HG02678 (cell line): ENCODE results near the gene SCAMP3.
"Not testable (repeated sequence)": the region's sequence is repeated elsewhere in the genome, so short reads cannot be mapped to it uniquely, and the experiment has no call there.

Experiments
- ATAC-seq: cut with Tn5 transposase; IDR thresholded peaks from one replicate; pipeline ENCODE4 v1.9.1; 2021; ENCODE audit warnings: mild to moderate bottlenecking, moderate library complexity; ENCODE audit not compliant: unreplicated experiment

The SCAMP3 gene

GRCh38 chr1:155261852-155262673 is at the start of gene SCAMP3:
SCAMP3 (minus strand) TSS chr1:155262360; CDS start chr1:155262151, 209 bp downstream.
- ATAC-seq, result peak; percentile 95

GRCh38 chr1:155309423-155310021 is 47.4 kb upstream of the SCAMP3 start:
- no peak for ATAC-seq

GRCh38 chr1:155308493-155309422 is 46.6 kb upstream of the SCAMP3 start, which contains the start of gene FDPS:
FDPS (plus strand) TSS chr1:155308866; CDS start chr1:155309790, 924 bp downstream.
- peak; percentile 93 for ATAC-seq

GRCh38 chr1:155307247-155307740 is 45.1 kb upstream of the SCAMP3 start:
- ATAC-seq, result no peak

- no peak for ATAC-seq
These were observed 43.8 kb upstream of the SCAMP3 start for GRCh38 chr1:155305881-155306391.

- ATAC-seq, result no peak
These were observed 42.5 kb upstream of the SCAMP3 start for GRCh38 chr1:155304558-155305063.

GRCh38 chr1:155301342-155301841 is 39.2 kb upstream of the SCAMP3 start, which contains the start of gene PKLR:
PKLR (minus strand) TSS chr1:155301438; CDS start chr1:155301395, 43 bp downstream.
- no peak for ATAC-seq

GRCh38 chr1:155300553-155301329 is 38.6 kb upstream of the SCAMP3 start:
- no peak for ATAC-seq

- ATAC-seq, result no peak
These were observed 37.9 kb upstream of the SCAMP3 start for GRCh38 chr1:155300024-155300423.

GRCh38 chr1:155297384-155297783 is 35.2 kb upstream of the SCAMP3 start:
- ATAC-seq, result no peak

- ATAC-seq, result no peak
These were observed 34.5 kb upstream of the SCAMP3 start for GRCh38 chr1:155296661-155297060.

- ATAC-seq, result no peak
These were observed 33.7 kb upstream of the SCAMP3 start for GRCh38 chr1:155295942-155296267.

GRCh38 chr1:155295183-155295941 is 33.2 kb upstream of the SCAMP3 start:
- no peak for ATAC-seq

GRCh38 chr1:155294520-155295182 is 32.5 kb upstream of the SCAMP3 start:
- no peak for ATAC-seq

GRCh38 chr1:155293086-155293749 is 31.1 kb upstream of the SCAMP3 start:
- no peak for ATAC-seq

GRCh38 chr1:155291006-155291405 is 28.8 kb upstream of the SCAMP3 start:
- ATAC-seq, result not testable (repeated sequence)

GRCh38 chr1:155287987-155288543 is 25.9 kb upstream of the SCAMP3 start:
- ATAC-seq, result no peak
